ENCODE results near the gene ADGRL3.
"Not testable (repeated sequence)": the region's sequence is repeated elsewhere in the genome, so short reads cannot be mapped to it uniquely, and the experiment has no call there.

Gene ADGRL3

DNA sequence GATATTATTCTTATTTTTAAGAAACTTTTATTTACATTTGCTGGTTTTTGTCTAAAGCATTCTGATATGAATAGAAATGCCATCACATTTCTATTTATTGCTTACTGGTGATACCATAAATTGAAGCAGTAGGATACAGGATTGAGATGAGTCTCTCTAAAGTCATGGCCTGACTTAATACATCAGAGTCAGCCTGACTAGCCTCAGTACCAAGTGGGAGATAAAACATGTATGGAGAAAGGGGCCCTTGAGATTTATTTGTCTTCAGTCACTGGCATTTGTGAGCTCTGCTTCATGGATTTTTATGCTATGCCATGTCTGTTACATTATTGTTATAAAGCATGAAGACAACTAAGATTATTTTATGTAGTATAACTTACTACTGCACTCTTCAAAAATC is 465.5 kb downstream of the ADGRL3 start:
- no peak for DNase-seq

DNA sequence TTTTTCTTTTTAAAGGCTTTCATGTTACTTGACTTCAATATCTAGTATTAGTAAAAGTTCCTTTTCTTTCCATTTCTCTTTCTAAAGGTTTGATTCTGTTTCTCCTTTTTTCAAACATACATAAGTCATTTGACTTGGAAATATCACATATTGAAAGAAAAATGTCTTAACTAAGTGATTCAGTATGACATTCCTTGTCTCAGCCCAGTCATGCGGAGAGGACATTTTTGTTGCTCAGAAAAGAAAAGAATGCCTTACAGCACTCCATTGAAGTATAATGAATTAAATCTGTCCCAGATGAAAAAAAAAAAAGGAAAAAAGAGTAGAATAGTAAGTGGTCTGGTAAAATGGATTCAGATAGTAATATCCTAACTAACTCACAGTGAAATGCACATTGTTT is 466.1 kb downstream of the ADGRL3 start:
- no peak for DNase-seq

DNA sequence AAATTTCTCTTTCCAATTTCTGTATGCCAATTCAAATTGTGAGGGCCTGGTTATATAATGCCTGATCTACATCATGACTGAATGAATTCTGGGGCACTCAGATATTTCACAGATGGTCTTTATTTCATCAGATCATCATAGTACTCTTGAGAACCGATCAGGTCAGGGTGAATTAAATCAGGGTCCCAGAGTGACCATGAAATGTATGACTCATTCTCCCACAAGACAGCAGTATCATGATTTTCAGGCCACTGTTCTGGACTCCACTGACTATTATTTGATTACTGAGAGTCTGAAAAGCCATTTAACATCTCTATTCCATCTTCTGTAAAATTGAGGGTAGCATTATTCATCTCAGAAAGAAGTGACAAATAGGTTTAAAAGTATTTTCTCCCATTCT is 471.5 kb downstream of the ADGRL3 start:
- DNase-seq, result no peak

DNA sequence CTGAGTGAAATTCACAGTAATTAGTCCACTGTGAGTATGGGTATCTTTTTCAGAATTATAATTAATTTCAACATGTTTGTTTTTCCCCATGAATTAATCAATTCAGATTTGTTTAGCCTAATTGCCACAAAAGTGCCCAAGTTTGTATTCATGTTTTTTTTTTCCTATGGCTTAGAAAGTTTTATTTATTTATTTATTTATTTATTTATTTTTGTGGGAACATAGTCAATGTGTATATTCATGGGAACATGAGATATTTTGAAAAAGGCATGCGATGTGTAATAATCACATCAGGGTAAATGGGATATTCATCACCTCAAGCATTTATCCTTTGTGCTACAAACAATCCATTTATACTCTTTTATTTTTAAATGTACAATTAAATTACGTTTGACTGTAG is 475.3 kb downstream of the ADGRL3 start:
- DNase-seq, result no peak

DNA sequence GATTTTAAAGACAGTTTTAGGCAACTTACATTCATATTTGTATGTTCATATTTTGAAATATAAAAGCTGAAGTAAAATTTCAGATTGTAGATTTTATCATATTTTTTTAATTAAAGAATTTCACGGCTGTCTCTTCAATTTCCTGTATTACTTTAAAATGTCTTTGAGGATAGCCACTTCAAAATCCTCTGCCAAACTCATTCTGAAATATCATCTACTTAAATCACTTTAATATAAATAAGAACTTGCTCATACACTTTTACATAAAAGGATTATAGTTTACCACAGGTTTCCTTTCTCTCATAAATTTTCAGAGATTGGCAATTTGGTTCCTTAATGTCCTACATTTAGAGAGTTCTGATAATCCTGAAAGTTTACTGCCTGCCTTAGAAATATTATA is 478.2 kb downstream of the ADGRL3 start:
- DNase-seq, result no peak

DNA sequence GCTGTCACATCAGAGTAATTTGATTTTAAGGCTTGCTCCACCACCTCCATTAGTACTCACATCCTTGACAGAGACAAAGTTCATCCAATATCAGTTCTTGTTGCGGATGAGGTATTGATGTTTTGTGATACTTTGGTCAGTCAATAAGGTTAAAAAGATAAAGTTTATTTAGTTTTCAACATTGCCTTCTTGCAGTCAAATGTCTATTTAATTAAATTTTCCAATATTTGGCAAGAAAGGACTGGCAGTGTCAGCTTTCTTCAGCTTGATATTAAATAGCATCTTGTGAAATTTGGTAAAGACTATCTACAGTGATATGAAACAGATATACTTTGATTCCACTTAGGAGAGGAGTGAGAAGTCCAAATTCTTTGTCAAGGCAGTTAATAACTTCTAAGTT is 493.4 kb downstream of the ADGRL3 start:
- DNase-seq, result no peak

DNA sequence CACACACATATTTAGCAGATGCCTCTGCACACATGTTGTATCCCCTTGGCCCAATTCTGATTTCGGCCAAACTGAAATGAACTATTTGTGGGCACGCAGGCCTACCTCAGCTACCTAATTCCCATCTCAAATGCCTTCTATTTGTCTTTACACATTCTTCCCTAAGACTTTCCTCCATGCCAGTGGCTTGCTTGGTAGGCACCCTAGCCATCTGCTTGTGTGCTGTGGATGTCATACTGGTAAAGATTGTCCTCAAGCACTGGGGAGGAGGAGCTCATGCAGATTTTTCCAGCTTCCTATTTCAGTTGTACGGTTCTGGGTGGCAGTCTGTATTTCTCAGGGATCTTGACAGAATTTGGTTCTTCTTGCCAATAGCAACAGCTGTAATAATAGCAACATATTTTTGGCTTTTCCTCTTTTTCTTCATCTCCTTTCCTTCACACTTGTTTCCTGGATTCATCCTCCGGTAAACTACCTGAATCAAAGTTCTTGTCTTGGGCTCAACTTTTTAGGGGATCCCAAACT is 514.3 kb downstream of the ADGRL3 start:
- DNase-seq, result no peak

DNA sequence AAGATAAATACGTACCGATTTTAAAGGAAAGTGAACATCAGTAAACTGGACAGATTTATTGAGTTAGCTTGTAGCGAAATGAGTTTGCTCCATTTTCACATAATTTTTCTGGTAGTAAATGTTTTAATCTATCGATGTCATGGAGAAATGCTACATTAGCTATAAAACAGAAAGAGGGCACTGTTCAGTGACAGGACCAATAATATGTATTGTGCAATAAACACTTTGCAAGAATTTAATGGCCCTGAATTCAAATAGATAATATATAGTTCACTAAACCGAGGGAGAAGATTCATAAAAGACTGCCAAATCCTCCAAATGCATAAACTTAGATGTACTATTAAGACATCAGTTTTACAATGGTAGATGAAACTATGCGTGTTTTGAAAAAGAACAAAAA is 516.3 kb downstream of the ADGRL3 start:
- DNase-seq, result no peak

DNA sequence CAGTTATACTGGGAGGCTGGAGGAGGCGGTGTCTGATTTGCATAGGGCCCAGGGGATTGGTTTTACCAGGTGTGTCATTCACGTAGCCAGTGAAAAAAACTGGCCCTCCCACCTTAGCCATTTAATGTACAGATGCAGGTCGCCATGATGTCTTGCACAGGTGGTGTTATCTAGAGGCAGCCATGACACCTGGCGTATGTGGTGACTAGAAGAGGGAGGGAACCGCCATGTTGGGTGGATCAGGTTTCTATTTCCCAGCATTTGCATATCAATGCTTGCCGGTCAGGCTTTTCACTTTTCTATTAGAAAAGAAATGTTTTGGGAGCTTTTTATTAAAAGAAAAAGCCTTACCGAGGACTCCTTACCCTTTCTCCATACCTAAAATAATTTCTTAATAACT is 523.4 kb downstream of the ADGRL3 start:
- no peak for DNase-seq

DNA sequence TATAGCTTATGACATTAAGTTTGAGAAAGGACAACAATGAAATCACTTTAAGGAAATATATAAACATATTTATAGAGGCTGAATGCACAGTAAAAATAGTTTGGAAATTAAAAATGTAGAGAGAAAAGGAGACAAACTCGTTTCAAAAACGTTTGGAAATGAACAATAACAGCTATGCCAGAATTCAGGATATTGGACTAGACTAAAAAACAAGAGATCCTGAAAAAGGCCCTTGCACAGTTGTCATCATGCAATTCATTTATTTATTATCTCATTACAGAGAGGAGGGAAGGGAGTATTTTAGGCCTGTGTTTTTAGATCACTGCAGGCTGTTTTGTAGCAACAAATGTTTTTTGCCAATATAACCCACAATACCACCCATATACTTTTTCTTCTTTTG is 527.2 kb downstream of the ADGRL3 start:
- no peak for DNase-seq

DNA sequence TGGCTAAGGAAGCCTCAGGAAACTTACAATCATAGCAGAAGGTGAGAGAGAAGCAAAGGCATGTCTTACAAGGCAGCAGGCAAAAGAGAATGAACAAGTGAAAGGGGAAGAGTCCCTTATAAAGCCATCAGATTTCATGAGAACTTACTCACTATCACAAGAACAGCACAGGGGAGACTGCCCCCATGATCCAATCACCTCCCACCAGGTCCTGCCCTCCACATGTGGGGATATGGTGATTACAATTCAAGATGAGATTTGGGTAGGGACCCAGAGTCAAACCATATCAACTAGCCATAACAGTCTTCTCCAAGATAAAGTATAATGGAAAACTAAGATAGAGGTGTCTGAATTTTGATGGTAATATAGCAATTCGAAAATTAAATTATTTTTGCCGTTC is 534.3 kb downstream of the ADGRL3 start:
- no peak for DNase-seq

DNA sequence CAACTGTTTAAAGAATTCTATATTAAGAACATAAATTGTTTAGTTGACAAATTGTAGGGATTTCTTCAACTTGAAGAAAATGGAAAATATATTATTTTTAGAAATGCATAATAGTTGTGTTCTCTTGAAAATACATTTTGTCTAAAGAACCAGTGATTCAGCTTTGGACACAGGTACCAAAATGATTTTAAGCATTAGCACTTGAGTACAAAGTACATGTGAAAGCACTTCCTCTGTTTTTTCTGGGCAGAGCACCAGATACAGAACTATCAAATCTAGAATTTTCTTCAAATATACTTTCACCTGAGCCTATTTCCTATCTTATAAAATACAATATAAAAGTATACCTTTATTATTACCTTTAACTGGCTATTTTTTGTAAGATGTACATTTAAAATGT is 539.8 kb downstream of the ADGRL3 start:
- no peak for DNase-seq

DNA sequence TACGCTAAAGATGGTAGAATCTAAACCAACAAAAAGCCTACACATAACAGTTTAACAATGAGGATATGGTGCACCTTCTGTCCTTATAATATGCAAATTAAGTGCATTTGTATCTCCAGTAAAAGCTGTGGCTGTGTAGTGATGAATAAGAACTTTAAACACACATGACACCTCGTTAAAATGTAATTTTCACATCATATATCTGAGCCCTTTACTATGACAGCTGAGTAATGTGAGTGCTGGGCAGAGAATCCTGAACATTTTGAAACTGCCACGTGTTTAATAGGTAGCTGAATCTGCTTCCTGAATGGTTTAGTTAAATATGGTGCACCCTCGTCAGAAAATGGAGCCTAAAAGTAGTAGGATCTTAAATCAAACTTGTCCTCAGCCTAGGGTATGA is 540.8 kb downstream of the ADGRL3 start:
- DNase-seq, result no peak

DNA sequence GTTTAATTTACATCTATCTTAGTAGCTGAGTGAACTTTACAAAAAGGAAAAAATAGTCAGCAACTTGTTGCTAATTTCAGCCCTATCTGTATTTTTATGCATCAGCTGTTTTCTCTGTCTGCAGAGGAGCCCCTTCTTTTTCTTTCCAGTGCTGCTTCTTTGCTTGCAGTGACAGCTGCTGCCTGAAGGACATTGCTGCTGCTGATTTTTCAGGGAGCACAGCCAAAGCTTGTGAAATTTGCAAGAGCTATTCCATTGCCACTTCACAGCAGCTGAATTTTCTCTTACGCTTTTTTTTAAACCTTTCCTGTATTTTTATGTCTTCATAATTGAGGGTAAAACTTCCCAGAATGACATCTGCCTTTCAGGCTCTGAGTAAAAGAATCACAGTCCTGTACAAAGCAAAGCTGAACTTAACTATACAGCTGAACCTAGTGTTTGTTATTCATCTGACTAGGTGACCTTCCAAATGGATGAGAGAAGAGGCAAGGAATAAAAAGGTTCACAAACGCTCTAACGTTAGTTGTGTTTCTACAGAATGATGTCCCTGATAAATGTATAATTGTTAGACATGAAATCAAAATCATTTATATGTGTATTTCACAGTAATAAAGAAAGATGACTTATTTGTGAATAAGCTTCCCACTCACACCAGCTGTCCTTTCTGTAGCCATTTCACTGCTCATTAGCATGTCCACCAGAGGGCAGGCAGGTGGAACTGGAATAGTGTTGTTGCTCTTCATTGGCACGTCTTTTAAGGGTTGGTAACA is 541.4 kb downstream of the ADGRL3 start:
- no peak for DNase-seq

DNA sequence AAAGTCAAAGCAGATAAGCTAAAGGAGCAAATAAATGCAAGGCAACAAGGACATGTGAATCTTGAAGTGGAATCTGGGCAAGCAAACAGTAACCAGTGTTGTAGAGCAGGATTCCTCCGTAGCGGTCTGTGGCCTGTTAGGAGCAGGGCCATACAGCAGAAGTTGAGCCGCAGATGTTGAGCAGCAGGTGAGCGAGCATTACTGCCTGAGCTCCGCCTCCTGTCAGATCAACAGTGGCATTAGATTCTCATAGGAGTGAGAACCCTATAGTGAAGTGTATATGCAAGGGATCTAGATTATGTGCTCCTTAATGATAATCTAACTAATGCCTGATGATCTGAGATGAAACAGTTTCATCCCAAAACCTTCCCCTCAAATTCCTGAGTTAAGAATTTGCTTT is 550.7 kb downstream of the ADGRL3 start:
- DNase-seq, result no peak

DNA sequence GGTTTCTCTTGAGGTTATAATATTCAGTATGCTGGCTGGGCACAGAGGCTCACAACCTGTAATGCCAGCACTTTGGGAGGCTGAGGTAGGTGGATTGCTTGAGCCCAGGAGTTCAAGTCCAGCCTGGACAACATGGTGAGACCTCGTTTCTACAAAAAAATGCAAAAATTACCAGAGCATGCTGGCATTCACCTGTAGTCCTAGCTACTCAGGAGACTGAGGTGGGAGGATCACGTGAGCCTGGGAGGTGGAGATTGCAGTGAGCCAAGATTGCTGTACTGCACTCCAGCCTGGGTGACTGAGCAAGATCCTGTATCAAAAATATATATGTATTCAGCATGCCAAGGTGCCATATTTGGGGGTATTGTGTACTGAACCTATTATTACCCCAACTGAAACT is 552.5 kb downstream of the ADGRL3 start:
- no peak for DNase-seq

DNA sequence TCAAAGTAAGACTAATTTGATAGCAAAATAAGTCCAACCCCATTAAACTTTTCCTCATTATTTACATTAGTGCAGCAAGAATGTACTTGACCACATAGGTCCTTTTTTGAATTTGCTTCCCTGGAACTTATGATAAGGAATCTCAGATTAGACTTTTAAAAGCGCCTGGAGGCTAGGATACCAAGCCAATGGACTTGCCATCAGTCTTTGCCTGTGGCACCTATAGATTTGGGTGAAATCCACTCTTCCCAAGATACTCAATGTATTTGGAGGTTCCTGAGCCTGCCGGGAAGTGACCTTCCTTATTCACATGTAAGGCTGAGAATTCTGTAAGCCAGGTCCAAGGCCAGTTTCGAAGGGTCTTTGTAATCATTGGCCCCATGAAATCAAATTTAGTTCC is 553.6 kb downstream of the ADGRL3 start:
- DNase-seq, result no peak

DNA sequence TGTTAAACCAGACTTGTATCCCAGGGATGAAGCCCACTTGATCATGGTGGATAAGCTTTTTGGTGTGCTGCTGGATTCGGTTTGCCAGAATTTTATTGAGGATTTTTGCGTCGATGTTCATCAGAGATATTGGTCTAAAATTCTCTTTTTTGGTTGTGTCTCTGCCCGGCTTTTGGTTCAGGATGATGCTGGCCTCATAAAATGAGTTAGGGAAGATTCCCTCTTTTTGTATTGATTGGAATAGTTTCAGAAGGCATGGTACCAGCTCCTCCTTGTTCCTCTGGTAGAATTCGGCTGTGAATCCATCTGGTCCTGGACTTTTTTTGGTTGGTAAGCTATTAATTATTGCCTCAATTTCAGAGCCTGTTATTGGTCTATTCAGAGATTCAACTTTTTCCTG is 556.8 kb downstream of the ADGRL3 start:
- not testable (repeated sequence) for DNase-seq

DNA sequence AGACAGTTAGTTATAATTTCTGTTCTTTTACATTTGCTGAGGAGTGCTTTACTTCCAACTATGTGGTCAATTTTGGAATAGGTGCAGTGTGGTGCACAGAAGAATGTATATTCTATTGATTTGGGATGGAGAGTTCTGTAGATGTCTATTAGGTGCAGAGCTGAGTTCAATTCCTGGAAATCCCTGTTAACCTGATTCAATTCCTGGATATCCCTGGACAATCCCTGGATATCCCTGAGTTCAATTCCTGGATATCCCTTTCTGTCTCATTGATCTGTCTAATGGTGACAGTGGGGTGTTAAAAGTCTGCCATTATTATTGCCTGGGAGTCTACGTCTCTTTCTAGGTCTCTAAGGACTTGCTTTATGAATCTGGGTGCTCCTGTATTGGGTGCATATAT is 557.9 kb downstream of the ADGRL3 start:
- not testable (repeated sequence) for DNase-seq

DNA sequence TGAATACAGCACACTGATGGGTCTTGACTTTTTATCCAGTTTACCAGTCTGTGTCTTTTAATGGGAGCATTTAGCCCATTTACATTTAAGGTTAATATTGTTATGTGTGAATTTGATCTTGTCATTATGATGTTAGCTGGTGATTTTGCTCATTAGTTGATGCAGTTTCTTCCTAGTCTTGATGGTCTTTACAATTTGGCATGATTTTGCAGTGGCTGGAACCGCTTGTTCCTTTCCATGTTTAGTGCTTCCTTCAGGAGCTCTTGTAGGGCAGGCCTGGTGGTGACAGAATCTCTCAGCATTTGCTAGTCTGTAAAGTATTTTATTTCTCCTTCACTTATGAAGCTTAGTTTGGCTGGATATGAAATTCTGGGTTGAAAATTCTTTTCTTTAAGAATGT is 558.5 kb downstream of the ADGRL3 start:
- DNase-seq, result not testable (repeated sequence)

DNA sequence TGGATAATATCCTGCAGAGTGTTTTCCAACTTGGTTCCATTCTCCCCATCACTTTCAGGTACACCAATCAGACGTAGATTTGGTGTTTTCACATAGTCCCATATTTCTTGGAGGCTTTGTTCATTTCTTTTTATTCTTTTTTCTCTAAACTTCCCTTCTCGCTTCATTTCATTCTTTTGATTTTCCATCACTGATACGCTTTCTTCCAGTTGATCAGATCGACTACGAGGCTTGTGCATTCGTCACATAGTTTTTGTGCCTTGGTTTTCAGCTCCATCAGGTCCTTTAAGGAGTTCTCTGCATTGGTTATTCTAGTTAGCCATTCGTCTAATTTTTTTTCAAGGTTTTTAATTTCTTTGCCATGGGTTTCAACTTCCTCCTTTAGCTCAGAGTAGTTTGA is 559.1 kb downstream of the ADGRL3 start:
- DNase-seq, result not testable (repeated sequence)

DNA sequence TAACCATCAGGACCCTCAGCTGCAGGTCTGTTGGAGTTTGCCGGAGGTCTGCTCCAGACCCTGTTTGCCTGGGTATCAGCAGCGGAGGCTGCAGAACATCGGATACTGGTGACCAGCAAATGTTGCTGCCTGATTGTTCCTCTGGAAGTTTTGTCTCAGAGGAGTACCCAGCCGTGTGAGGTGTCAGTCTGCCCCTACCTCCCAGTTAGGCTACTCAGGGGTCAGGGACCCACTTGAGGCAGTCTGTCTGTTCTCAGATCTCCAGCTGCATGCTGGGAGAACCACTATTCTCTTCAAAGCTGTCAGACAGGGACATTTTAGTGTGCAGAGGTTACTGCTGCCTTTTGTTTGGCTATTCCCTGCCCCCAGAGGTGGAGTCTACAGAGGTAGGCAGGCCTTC is 559.8 kb downstream of the ADGRL3 start:
- not testable (repeated sequence) for DNase-seq

DNA sequence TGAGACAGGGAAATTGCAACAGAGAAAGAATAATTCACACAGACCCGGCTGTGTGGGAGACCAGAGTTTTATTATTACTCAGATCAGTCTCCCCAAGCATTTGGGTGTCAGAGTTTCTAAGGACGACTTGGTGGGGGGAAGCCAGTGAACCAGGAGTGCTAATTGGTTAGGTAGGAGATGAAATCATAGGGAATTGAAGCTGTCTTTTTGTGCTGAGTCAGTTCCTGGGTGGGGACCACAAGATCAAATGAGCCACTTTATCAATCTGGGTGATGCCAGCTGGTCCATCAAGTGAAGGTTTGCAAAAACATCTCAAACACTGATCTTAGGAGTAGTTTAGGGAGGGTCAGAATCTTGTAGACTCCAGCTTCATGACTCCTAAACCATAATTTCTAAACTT is 560.7 kb downstream of the ADGRL3 start:
- DNase-seq, result no peak

DNA sequence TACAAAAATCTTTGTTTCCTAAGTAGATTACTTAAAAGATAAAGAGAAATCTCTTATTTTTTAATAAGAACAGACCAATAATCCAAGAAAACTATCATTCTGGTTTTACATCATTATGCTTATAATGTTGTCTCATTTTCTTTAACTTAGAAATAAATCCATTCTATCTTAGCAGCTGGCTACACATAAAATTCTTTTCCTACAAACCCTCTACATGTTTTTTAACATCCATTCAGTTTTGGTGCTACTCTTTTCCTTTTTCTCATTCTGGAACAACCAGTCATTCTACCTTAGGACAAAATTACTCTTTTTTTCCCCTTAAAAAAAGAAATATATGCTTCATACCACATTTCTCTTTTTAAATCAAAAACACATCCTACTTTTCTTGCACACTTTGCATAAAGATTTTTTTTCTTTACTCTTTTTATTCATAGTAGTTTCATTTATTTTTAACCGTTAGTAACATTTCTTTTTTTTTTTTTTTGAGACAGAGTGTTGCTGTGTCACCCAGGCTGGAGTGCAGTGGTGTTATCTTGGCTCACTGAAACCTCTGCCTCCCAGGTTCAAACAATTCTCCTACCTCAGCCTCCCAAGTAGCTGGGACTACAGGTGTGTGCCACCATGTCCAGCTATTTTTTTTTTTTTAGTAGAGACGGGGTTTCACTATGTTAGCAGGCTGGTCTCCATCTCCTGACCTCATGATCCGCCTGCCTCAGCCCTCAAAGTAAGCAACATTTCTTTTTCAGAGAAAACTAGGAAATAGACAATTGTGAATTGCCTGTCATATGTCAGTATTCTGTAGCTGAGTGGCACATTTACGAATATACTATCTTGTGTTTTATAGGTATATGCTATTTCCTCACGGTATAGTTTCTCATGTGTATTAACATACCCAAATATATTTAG is 562.8 kb downstream of the ADGRL3 start:
- no peak for DNase-seq

Data from effector CD8-positive, alpha-beta T cell (primary cell).